ENCODE measurements around the gene HIPK4. TPM values are rescaled to one million over a fixed set of nuclear protein-coding genes. Genes with fewer than 3 reads are reported as not detected.

HIPK4 gene
- total and polyA plus RNA-seq, 9 of the 15 experiments (the other 6 are each of a cell fraction or from before 2014, with no cell fraction given), result 0.06 to 0.09 TPM; not detected in 7

GRCh38 chr19:40420766-40421765 lies 31.1 kb upstream of the HIPK4 start:
- peak; percentile 69 for FAIRE-seq
- in situ Hi-C loops (cut with MboI), result no loop called here
- TF ChIP-seq POU5F1 (IDR thresholded peaks at IDR 0.05; ENCODE audit: borderline replicate concordance, low read depth, low read length, partially characterized antibody) (no peak), ZNF280B (CRISPR knock-in tag; IDR thresholded peaks at IDR 0.05) (no peak), ZNF584 (CRISPR knock-in tag; IDR thresholded peaks at IDR 0.05; ENCODE audit: low read depth) (no peak), ZNF444 (CRISPR knock-in tag; IDR thresholded peaks at IDR 0.05) (no peak), SMAD3 (CRISPR knock-in tag; conservative IDR thresholded peaks at IDR 0.05) (no peak; the same call in 1 of the 2 replicates), BDP1 (IDR thresholded peaks at IDR 0.05; ENCODE audit: insufficient read depth, insufficient read length) (no peak), CXXC5 (CRISPR knock-in tag; IDR thresholded peaks at IDR 0.05) (peak; percentile 100), RREB1 (CRISPR knock-in tag; IDR thresholded peaks at IDR 0.05) (peak; percentile 43; the same call in 1 of the 2 replicates), MEIS2 (IDR thresholded peaks at IDR 0.05; ENCODE audit: partially characterized antibody) (peak; percentile 60), E2F3 (CRISPR knock-in tag; IDR thresholded peaks at IDR 0.05) (no peak), MYBL2 (IDR thresholded peaks at IDR 0.05; ENCODE audit: low read depth) (no peak), MYBL2 (CRISPR knock-in tag; IDR thresholded peaks at IDR 0.05; ENCODE audit: borderline replicate concordance) (no peak), NFE2 (IDR thresholded peaks at IDR 0.05; ENCODE audit: low read depth) (0 out of 2 replicates have a peak, but pooled peaks have one; percentile 2)

More at GRCh38 chr19:40420766-40421765, 31.1 kb upstream of the HIPK4 start:
- POLR2A ChIA-PET, result interaction anchor here (0.5 to 5.7 kb wide), 16 partner anchors 8 to 192 kb away, joined by 3 to 34 read pairs (median 3); partner anchors contain the start of genes BLVRB and PRX
- peak overlapping the region; percentile 85 for H3K27ac ChIP-seq (ENCODE audit: extremely low read depth, low read depth, low read length)
- BruUV-seq (replicated peaks), result no TSS peak
- peaks cover 13% of the 10 kb centered on the region; the same call in 2 of the 3 replicates for H3K36me3 ChIP-seq (ENCODE audit: control insufficient read depth, insufficient read depth, low read length)
- H3K4me3 ChIP-seq, result peak overlapping the region; percentile 71
- no peaks in the 10 kb centered on the region for H3K27me3 ChIP-seq (ENCODE audit: control insufficient read depth in 2 of 2, insufficient read depth in 2 of 2, low read length in 2 of 2)
- H3K9ac ChIP-seq (ENCODE audit: insufficient read depth in 1 of 2, low read depth in 2 of 2, low read length in 2 of 2), result peak overlapping the region; percentile 77 to 95
- DNase-seq (ENCODE audit: extremely low read depth in 1 of 4, low spot score in 3 of 4) (peak; percentile 82 to 95 (median 88)), ATAC-seq (peak; percentile 77)
- CTCF ChIA-PET (ENCODE audit: low intra/inter-chr PET ratio), result no interaction called here
- H3K4me1 ChIP-seq (replicated peaks in 1 of 2; ENCODE audit: control insufficient read depth in 2 of 2, insufficient read depth in 2 of 2, low read length in 2 of 2), result peaks cover 27 to 50% of the 10 kb centered on the region in 2 experiments
- intact Hi-C loops (cut with micrococcal nuclease), result loop anchor here (1.0 kb wide), 1 partner anchor 23 kb away; the partner anchor contains the start of gene SERTAD3
- H3K79me2 ChIP-seq (ENCODE audit: control insufficient read depth, insufficient read depth, low read length), result peaks cover 37% of the 10 kb centered on the region
- no peaks in the 10 kb centered on the region for H3K9me3 ChIP-seq (replicated peaks; ENCODE audit: control insufficient read depth, insufficient read depth, low read depth, low read length)
- H3K4me2 ChIP-seq (ENCODE audit: insufficient read depth, low read length), result peak overlapping the region; percentile 84
- 3% methylated on average over 41 of the region's 56 CpGs for WGBS (ENCODE audit: insufficient coverage, low coverage, missing lambda C conversion rate)
- H2AFZ ChIP-seq (ENCODE audit: low read depth, low read length), result peak overlapping the region; percentile 84
- no peaks in the 10 kb centered on the region for H4K20me1 ChIP-seq (replicated peaks; ENCODE audit: control insufficient read depth, insufficient read depth, low read length)
- H3K9me1 ChIP-seq (ENCODE audit: control insufficient read depth, insufficient read depth, low read length), result no peaks in the 10 kb centered on the region

Measured in K562 (cell line).